GM23338 (cell line): Measurements from ENCODE around the gene XRCC5.

Experiments
- CREB1 ChIP-seq: fragments of 250-450 bp; sonication (Bioruptor Pico); IDR thresholded peaks from 2 replicates; pipeline ENCODE4 v1.5.0; 2020; ENCODE audit warnings: low read depth, mild to moderate bottlenecking, moderate library complexity
- CTCF ChIP-seq, 2 experiments: fragments of 200-600 bp in 1 of 2; sonication (generic) in 1 of 2; conservative IDR thresholded peaks; 2 replicates each; pipeline versions ENCODE4 v1.5.1 to v1.6.1; 2016 to 2017; ENCODE audit warnings: antibody characterized with exemption in 2 of 2, low read depth in 2 of 2, mild to moderate bottlenecking in 2 of 2, moderate library complexity in 1 of 2
- ETS1 ChIP-seq: IDR thresholded peaks from 2 replicates; pipeline ENCODE4 v1.6.1; 2016; ENCODE audit warnings: antibody characterized with exemption
- EZH2 ChIP-seq: fragments of 200-600 bp; sonication (generic); IDR thresholded peaks from one replicate; pipeline ENCODE4 v1.8.0; 2017; ENCODE audit warnings: antibody characterized with exemption, mild to moderate bottlenecking, low read depth; ENCODE audit not compliant: unreplicated experiment
- EZH2phosphoT487 ChIP-seq: fragments of 200-600 bp; sonication (generic); IDR thresholded peaks from one replicate; pipeline ENCODE4 v1.8.1; 2018; ENCODE audit warnings: antibody characterized with exemption; ENCODE audit not compliant: unreplicated experiment
- JUNB ChIP-seq: IDR thresholded peaks from one replicate; pipeline ENCODE4 v1.6.1; 2016; ENCODE audit warnings: antibody characterized with exemption; ENCODE audit not compliant: unreplicated experiment
- NANOG ChIP-seq: IDR thresholded peaks from 2 replicates; pipeline ENCODE4 v1.6.1; 2016; ENCODE audit warnings: antibody characterized with exemption, borderline replicate concordance
- POLR2AphosphoS5 ChIP-seq: IDR thresholded peaks from 2 replicates; pipeline ENCODE4 v1.6.1; 2016; ENCODE audit warnings: antibody characterized with exemption, low read depth
- REST ChIP-seq: IDR thresholded peaks from one replicate; pipeline ENCODE4 v1.6.1; 2018; ENCODE audit warnings: antibody characterized with exemption; ENCODE audit not compliant: unreplicated experiment

DNA sequence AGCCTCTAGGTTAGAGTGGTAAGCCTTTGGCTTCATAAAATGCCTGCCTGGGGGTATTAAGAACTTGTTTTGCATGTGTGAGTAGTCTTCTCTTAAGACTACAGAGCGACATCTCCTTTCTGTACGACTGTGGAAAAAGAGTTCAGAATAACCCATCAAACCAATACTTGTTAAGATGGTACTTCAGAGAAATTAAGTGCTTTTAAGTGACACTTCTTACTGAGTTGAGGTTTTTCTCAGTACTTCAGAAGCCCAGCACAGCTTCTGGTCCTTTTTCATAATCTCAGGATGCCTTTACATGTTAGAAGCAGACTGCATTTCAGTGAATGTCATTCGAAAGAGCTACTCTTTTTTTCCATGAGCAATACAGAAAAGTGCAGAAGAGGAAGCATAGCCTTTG is 10.8 kb downstream of the XRCC5 start:
- TF ChIP-seq POLR2AphosphoS5 = no peak
- TF ChIP-seq EZH2phosphoT487 = no peak
- TF ChIP-seq EZH2 = no peak
- no peak for TF ChIP-seq REST
- TF ChIP-seq CTCF (conservative IDR thresholded peaks at IDR 0.05; ENCODE audit: low read depth in 2 of 2) = no peak
- TF ChIP-seq NANOG = no peak
- no peak for TF ChIP-seq ETS1
- no peak for TF ChIP-seq JUNB
- TF ChIP-seq CREB1 (CRISPR knock-in tag) = no peak
